ENCODE measurements around the gene EXOC6. TPM values are rescaled to one million over a fixed set of nuclear protein-coding genes. Genes with fewer than 3 reads are reported as not detected.

Gene EXOC6
- total RNA-seq, 1 experiment from 2014 or later: 12.9 TPM

- no TSS peak for BruUV-seq (replicated peaks)
- Histone ChIP-seq H3K79me2 (ENCODE audit: insufficient read depth, low read length) (no peaks in the 10 kb centered on the region), H3K4me1 (ENCODE audit: control insufficient read depth in 1 of 2, insufficient read depth in 2 of 2, low read length in 2 of 2) (peaks cover 8 to 13% of the 10 kb centered on the region in 2 experiments; a peak in 2 of 4 replicates), H3K4me2 (ENCODE audit: low read length) (no peak overlapping the region), H3K9ac (ENCODE audit: low read length) (no peak overlapping the region), H3K27me3 (ENCODE audit: insufficient read depth, low read length) (no peaks in the 10 kb centered on the region), H2AFZ (ENCODE audit: low read depth, low read length, poor library complexity, severe bottlenecking) (no peak overlapping the region), H3K9me3 (ENCODE audit: control insufficient read depth in 1 of 2, insufficient read depth in 1 of 2, low read depth in 1 of 2, low read length in 2 of 2) (no peaks in the 10 kb centered on the region), H3K36me3 (ENCODE audit: control insufficient read depth in 1 of 2, insufficient read depth in 2 of 2, low read length in 2 of 2) (no peaks in the 10 kb centered on the region), H3K9me2 (ENCODE audit: insufficient read depth) (no peaks in the 10 kb centered on the region), H4K20me1 (ENCODE audit: insufficient read depth) (no peaks in the 10 kb centered on the region), H3K4me3 (replicated peaks in 1 of 2; ENCODE audit: low read depth in 1 of 2, low read length in 2 of 2) (no peak overlapping the region), H3K27ac (ENCODE audit: low read depth, low read length) (no peak overlapping the region)
- ChIA-PET RAD21 (ENCODE audit: low non-redundant PET in 1 of 2, low total read pairs in 2 of 2, uncharacterized antibody in 2 of 2, unreplicated experiment in 2 of 2) (no interaction called here), POLR2A (no interaction called here), CTCF (no interaction called here)
- intact Hi-C loops (cut with micrococcal nuclease): loop anchor here (10.0 kb wide), 1 partner anchor 187 kb away; no protein-coding TSS in a partner anchor
- ATAC-seq (no peak), DNase-seq (ENCODE audit: low read depth, low spot score) (no peak)
- TF ChIP-seq SIN3A (IDR thresholded peaks at IDR 0.05; ENCODE audit: low read depth): no peak
- no peak for TF ChIP-seq SRF (IDR thresholded peaks at IDR 0.05; ENCODE audit: low read depth)
These were observed 223.4 kb downstream of the EXOC6 start for GRCh38 chr10:93071674-93072224.

DNA sequence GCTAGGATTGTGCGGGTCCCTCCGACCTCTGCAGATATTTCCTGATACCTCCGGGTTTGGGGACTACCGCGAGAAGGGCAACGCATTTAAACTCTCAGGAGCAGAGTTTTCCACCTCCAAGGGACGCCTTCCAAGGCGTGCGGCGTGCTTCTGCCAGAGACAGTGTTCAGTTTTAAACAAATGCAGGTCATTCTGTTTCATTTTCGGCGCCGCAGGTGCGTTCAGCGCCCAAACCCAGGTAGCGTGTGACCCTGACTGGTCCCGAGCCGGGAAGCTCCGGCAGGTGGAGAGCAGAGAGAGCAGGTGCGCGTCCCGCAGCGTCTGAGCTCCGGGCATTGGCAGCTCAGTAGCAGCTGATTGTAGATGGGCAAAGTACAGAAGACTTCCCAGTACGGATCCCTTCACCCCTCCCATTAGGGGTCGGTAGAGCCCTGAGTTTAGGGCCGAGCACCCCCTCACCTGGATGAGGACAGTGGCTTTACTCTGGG is 223.9 kb downstream of the EXOC6 start:
- RAD21 ChIA-PET (ENCODE audit: low non-redundant PET in 1 of 2, low total read pairs in 2 of 2, uncharacterized antibody in 2 of 2, unreplicated experiment in 2 of 2): no interaction called here
- no peak overlapping the region for H3K4me2 ChIP-seq (ENCODE audit: low read length)
- no peaks in the 10 kb centered on the region for H3K9me3 ChIP-seq (ENCODE audit: control insufficient read depth in 1 of 2, insufficient read depth in 1 of 2, low read depth in 1 of 2, low read length in 2 of 2)
- H3K4me3 ChIP-seq (replicated peaks in 1 of 2; ENCODE audit: low read depth in 1 of 2, low read length in 2 of 2): no peak overlapping the region
- H4K20me1 ChIP-seq (ENCODE audit: insufficient read depth): no peaks in the 10 kb centered on the region
- no peak for TF ChIP-seq YY1 (IDR thresholded peaks at IDR 0.05; ENCODE audit: extremely low read depth, insufficient replicate concordance, low read depth, low read length)
- TF ChIP-seq TCF7L2 (IDR thresholded peaks at IDR 0.05; ENCODE audit: borderline replicate concordance, extremely low read depth, insufficient read depth, insufficient read length): no peak
- TF ChIP-seq, protein P1, sequence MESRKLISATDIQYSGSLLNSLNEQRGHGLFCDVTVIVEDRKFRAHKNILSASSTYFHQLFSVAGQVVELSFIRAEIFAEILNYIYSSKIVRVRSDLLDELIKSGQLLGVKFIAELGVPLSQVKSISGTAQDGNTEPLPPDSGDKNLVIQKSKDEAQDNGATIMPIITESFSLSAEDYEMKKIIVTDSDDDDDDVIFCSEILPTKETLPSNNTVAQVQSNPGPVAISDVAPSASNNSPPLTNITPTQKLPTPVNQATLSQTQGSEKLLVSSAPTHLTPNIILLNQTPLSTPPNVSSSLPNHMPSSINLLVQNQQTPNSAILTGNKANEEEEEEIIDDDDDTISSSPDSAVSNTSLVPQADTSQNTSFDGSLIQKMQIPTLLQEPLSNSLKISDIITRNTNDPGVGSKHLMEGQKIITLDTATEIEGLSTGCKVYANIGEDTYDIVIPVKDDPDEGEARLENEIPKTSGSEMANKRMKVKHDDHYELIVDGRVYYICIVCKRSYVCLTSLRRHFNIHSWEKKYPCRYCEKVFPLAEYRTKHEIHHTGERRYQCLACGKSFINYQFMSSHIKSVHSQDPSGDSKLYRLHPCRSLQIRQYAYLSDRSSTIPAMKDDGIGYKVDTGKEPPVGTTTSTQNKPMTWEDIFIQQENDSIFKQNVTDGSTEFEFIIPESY (IDR thresholded peaks at IDR 0.05; ENCODE audit: extremely low read depth, insufficient replicate concordance, low read length): no peak
- no peak for TF ChIP-seq EZH2 (IDR thresholded peaks at IDR 0.05)
- TF ChIP-seq ZFX (IDR thresholded peaks at IDR 0.05): no peak
- no peak for TF ChIP-seq EZH2phosphoT487 (IDR thresholded peaks at IDR 0.05; ENCODE audit: borderline replicate concordance)
- no peak for TF ChIP-seq POLR2AphosphoS5 (IDR thresholded peaks at IDR 0.05; ENCODE audit: low read depth, low read length)
- TF ChIP-seq ELF1 (IDR thresholded peaks at IDR 0.05; ENCODE audit: borderline replicate concordance, low read depth): no peak
- no peak for TF ChIP-seq FOSL1 (IDR thresholded peaks at IDR 0.05; ENCODE audit: low read depth)
- no peaks in the 10 kb centered on the region for H3K79me2 ChIP-seq (ENCODE audit: insufficient read depth, low read length)
- BruUV-seq (replicated peaks): no TSS peak
- H3K27ac ChIP-seq (ENCODE audit: low read depth, low read length): no peak overlapping the region
- ATAC-seq: no peak
- H3K4me1 ChIP-seq (ENCODE audit: control insufficient read depth in 1 of 2, insufficient read depth in 2 of 2, low read length in 2 of 2): peaks cover 8 to 13% of the 10 kb centered on the region in 2 experiments; a peak in 2 of 4 replicates
- no peak for DNase-seq (ENCODE audit: low read depth, low spot score)
- POLR2A ChIA-PET: no interaction called here
- H3K9me2 ChIP-seq (ENCODE audit: insufficient read depth): no peaks in the 10 kb centered on the region
- no peak overlapping the region for H3K9ac ChIP-seq (ENCODE audit: low read length)
- CTCF ChIA-PET: no interaction called here
- H3K36me3 ChIP-seq (ENCODE audit: control insufficient read depth in 1 of 2, insufficient read depth in 2 of 2, low read length in 2 of 2): no peaks in the 10 kb centered on the region
- H3K27me3 ChIP-seq (ENCODE audit: insufficient read depth, low read length): no peaks in the 10 kb centered on the region
- H2AFZ ChIP-seq (ENCODE audit: low read depth, low read length, poor library complexity, severe bottlenecking): no peak overlapping the region
- intact Hi-C loops (cut with micrococcal nuclease): loop anchor here (10.0 kb wide), 1 partner anchor 187 kb away; no protein-coding TSS in a partner anchor
